Right lobe of liver (tissue), 6 donors: ENCODE results near the gene DEFB113. TPM values are rescaled to one million over a fixed set of nuclear protein-coding genes. Genes with fewer than 3 reads are reported as not detected.

Experiments used
- ATAC-seq, 4 donors: fragments of 200-7000 bp; cut with Tn5 transposase; one replicate each; pipeline ENCODE4 v1.9.1; 2020; ENCODE audit warnings: mild to moderate bottlenecking in 4 of 4, moderate library complexity in 4 of 4
- DNase-seq, 3 donors: peaks; one replicate each; pipeline ENCODE4 v3.0.0-alpha.2; 2020
- H3K27ac ChIP-seq, 3 donors: fragments of 200-600 bp; one replicate each; pipeline ENCODE4 v1.8.0; 2022
- H3K27me3 ChIP-seq, 2 donors: fragments of 200-600 bp; one replicate each; pipeline ENCODE4 v1.8.0; 2022
- H3K36me3 ChIP-seq, 4 donors: fragments of 200-600 bp; sonication (generic) in 1 of 4; one replicate each; pipeline versions ENCODE4 v1.5.1 to v1.8.0; 2017 to 2022; ENCODE audit warnings: control low read depth in 1 of 4
- H3K4me1 ChIP-seq, 4 donors: fragments of 200-600 bp; sonication (generic) in 1 of 4; one replicate each; pipeline versions ENCODE4 v1.5.1 to v1.8.0; 2017 to 2022; ENCODE audit warnings: control low read depth in 1 of 4
- H3K4me3 ChIP-seq, 3 donors: fragments of 200-600 bp; one replicate each; pipeline ENCODE4 v1.8.0; 2022
- H3K9me3 ChIP-seq, 4 donors: fragments of 200-600 bp; sonication (generic) in 1 of 4; one replicate each; pipeline versions ENCODE4 v1.5.1 to v1.8.0; 2017 to 2022; ENCODE audit warnings: control low read depth in 1 of 4
- POLR2A ChIP-seq: fragments of 450-650 bp; IDR thresholded peaks from one replicate; pipeline ENCODE4 v1.6.1; 2017; ENCODE audit warnings: antibody characterized with exemption, mild to moderate bottlenecking
- WGBS: methylation state at CpG from one replicate; pipeline ENCODE4 v1.1.6; 2018; ENCODE audit warnings: low coverage, low lambda C conversion rate; ENCODE audit not compliant: insufficient coverage; ENCODE audit errors: missing lambda C conversion rate; 5-methylcytosine and 5-hydroxymethylcytosine counted together
- intact Hi-C, 2 donors: fragments of 100-400 bp; cut with DNase I; formaldehyde crosslinking; loops; one replicate each; pipeline versions ENCODE4 v1.11.2 to v1.14.1; 2022
- total RNA-seq, 6 experiments: library from RNA; depleted of rRNA in 2 of 6; stranded (reverse); fragments of >200 nt in 2 of 6; fragmentation: NEBNext Ultra II Directional in 3 of 6; extraction: Animal tissue kit (Norgen Biotek cat#: 25700) in 3 of 6; gene quantifications; one replicate each; pipeline versions ENCODE4 v1.1.0 to v1.2.4, GENCODE V29; 2016 to 2023
- TF ChIP-seq, protein P1 (sequence below), 4 donors: fragments of 200-600 bp in 3 of 4; fragments of 450-650 bp in 1 of 4; IDR thresholded peaks; one replicate each; pipeline versions ENCODE4 v1.5.1 to v1.8.0; 2016 to 2022; ENCODE audit warnings: antibody characterized with exemption in 4 of 4, mild to moderate bottlenecking in 2 of 4
- donor health status: DM: no; HTN: yes; CAD: no.
- donor health status: DM: no; HTN: no; CAD: no.
- donor health status: DM: no; HTN: no; CAD: no.
- donor health status: DM: no; HTN: yes; CAD: no.
- donor health status: DM: no; HTN: yes; CAD: no.

Gene DEFB113
- total RNA-seq, 6 experiments from 2014 or later: not detected

DNA sequence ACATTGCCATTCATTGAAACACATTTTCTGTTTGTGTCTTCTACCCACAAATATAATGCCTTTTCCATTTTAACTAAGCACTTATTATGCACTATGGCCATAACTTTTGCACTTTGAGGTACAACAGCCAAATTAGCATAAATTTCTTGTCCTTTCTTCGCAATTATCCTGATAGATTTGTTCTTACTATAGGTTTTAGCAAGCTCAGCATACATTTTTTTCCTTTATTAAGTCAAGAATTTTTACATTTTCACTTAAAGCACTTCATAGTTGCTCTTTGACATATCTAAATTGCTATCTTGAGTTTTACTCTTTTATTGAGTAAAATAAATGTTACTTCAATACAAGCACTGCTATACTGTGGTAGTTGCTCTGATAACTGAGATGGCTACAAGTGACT, 11.2 kb downstream of the DEFB113 start:
- H3K27ac ChIP-seq: no peak overlapping the region
- intact Hi-C loops: no loop called here
- H3K27me3 ChIP-seq: no peaks in the 10 kb centered on the region
- no peaks in the 10 kb centered on the region for H3K36me3 ChIP-seq
- DNase-seq (no peak), ATAC-seq (no peak)
- H3K4me1 ChIP-seq: no peaks in the 10 kb centered on the region
- 57% methylated on average over 1 of the region's 1 CpG for WGBS
- no peaks in the 10 kb centered on the region for H3K9me3 ChIP-seq
- no peak for TF ChIP-seq POLR2A
- TF ChIP-seq, protein P1, sequence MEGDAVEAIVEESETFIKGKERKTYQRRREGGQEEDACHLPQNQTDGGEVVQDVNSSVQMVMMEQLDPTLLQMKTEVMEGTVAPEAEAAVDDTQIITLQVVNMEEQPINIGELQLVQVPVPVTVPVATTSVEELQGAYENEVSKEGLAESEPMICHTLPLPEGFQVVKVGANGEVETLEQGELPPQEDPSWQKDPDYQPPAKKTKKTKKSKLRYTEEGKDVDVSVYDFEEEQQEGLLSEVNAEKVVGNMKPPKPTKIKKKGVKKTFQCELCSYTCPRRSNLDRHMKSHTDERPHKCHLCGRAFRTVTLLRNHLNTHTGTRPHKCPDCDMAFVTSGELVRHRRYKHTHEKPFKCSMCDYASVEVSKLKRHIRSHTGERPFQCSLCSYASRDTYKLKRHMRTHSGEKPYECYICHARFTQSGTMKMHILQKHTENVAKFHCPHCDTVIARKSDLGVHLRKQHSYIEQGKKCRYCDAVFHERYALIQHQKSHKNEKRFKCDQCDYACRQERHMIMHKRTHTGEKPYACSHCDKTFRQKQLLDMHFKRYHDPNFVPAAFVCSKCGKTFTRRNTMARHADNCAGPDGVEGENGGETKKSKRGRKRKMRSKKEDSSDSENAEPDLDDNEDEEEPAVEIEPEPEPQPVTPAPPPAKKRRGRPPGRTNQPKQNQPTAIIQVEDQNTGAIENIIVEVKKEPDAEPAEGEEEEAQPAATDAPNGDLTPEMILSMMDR (IDR thresholded peaks at IDR 0.05): no peak
- H3K4me3 ChIP-seq: no peak overlapping the region

DNA sequence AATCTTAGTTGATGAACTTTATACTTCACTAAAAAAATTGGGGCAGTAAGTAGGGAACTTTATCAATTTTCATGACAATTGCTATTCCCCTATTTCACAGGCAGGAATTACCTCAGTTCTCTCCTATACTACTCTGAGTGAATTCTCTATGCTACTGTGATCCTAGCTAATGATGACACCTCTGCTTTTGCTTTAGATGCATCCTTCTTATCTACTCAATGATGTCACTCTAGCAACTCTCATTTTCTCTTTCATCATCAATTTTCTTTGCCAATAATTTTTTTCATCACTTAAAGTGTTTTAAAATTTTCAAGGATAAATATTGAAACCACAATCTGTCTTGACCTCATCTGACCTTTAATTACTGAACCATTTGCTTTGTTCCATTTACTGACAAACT, 13.6 kb downstream of the DEFB113 start:
- no peak for DNase-seq
- no peak for TF ChIP-seq POLR2A
- TF ChIP-seq, protein P1 (IDR thresholded peaks at IDR 0.05): no peak
- Histone ChIP-seq H3K27me3 (no peaks in the 10 kb centered on the region), H3K36me3 (no peaks in the 10 kb centered on the region), H3K4me1 (no peaks in the 10 kb centered on the region), H3K9me3 (no peaks in the 10 kb centered on the region), H3K4me3 (no peak overlapping the region), H3K27ac (no peak overlapping the region)
- intact Hi-C loops: no loop called here
- ATAC-seq: no peak

DNA sequence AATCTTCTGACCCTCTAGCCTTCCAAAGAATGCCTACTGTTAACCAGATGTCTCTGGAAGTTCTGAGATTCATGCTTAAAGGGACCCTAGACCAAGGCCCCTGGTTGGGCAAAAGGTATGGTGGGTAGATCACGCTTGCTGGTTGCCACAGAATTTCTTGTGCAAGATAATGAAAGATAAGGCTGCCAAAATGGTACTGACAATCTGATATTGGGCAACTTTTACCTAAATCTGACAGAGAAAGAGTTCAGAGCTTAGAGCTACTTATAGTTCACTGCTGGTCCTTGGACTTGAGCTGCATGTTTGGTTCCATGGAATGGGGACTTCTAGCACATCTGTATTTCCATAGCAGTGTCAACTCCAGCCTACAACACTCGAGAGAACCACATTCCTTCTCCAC, 17.5 kb downstream of the DEFB113 start:
- intact Hi-C loops: no loop called here
- H3K4me1 ChIP-seq: no peaks in the 10 kb centered on the region
- no peak for ATAC-seq

DNA sequence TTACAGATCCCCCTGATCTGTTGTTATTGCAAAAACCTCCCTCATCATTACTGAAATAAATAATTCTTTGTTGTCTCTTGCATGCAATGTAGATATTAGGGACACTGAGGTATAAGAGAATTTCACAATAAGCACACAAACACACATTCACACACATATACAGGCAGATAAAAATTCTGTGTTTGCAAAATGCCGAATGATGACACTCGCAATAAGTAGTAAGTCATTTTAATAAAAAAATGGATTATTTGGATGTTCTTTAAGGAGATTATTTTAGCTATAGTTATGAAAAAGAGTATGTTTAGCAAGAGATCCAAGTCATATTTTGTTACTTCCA, 19.0 kb downstream of the DEFB113 start:
- ATAC-seq: no peak
- intact Hi-C loops: no loop called here
- no peaks in the 10 kb centered on the region for H3K36me3 ChIP-seq
- TF ChIP-seq POLR2A: no peak
- TF ChIP-seq, protein P1 (IDR thresholded peaks at IDR 0.05): no peak
- DNase-seq: no peak
- WGBS: 79% methylated on average over 2 of the region's 2 CpGs
- H3K4me1 ChIP-seq: no peaks in the 10 kb centered on the region
- no peaks in the 10 kb centered on the region for H3K27me3 ChIP-seq
- no peak overlapping the region for H3K27ac ChIP-seq
- no peaks in the 10 kb centered on the region for H3K9me3 ChIP-seq
- no peak overlapping the region for H3K4me3 ChIP-seq

More for the DNA sequence above, 17.5 kb downstream of the DEFB113 start:
- H3K36me3 ChIP-seq: no peaks in the 10 kb centered on the region
- H3K4me3 ChIP-seq: no peak overlapping the region
- no peak for TF ChIP-seq POLR2A
- TF ChIP-seq, protein P1 (IDR thresholded peaks at IDR 0.05): no peak
- no peaks in the 10 kb centered on the region for H3K9me3 ChIP-seq
- 51% methylated on average over 2 of the region's 2 CpGs for WGBS
- no peak for DNase-seq
- H3K27me3 ChIP-seq: no peaks in the 10 kb centered on the region
- no peak overlapping the region for H3K27ac ChIP-seq

DNA sequence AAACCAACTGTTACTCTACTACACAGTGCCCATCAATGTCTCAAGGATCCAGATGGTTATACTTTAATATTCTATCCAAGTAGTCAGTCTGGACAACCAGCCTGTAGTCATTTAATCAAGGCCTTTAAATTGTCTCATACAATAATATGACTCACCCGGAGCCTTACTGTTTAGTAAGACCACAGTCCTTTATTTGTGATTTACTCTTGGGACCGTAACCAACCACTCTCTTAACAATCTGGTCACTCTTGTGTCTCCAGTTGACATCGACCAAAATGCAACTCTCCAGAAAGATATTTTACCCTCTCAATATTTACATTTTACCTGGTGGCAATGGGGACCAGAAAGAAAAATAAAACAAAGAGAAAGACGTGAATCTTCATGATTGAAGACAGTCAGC, 20.4 kb downstream of the DEFB113 start:
- ATAC-seq (no peak), DNase-seq (no peak)
- no peaks in the 10 kb centered on the region for H3K4me1 ChIP-seq
- H3K27me3 ChIP-seq: no peaks in the 10 kb centered on the region
- TF ChIP-seq, protein P1 (IDR thresholded peaks at IDR 0.05): no peak
- TF ChIP-seq POLR2A: no peak
- no peak overlapping the region for H3K4me3 ChIP-seq
- H3K36me3 ChIP-seq: no peaks in the 10 kb centered on the region
- 67% methylated on average over 4 of the region's 4 CpGs for whole genome bisulfite sequencing
- intact Hi-C loops: no loop called here
- no peaks in the 10 kb centered on the region for H3K9me3 ChIP-seq
- no peak overlapping the region for H3K27ac ChIP-seq
